ENCODE data around the gene N4BP2L1.
"Not testable (repeated sequence)": the region's sequence is repeated elsewhere in the genome, so short reads cannot be mapped to it uniquely, and the experiment has no call there.

The N4BP2L1 gene

GRCh38 chr13:32383836-32384618 is 43.9 kb downstream of the N4BP2L1 start:
- no peaks in the 10 kb centered on the region for H3K9me3 Mint-ChIP-seq
- H3K27ac Mint-ChIP-seq: no peak overlapping the region
- H3K27me3 Mint-ChIP-seq: no peaks in the 10 kb centered on the region
- ATAC-seq (no peak), DNase-seq (no peak)
- H3K4me3 Mint-ChIP-seq: no peak overlapping the region
- H3K4me1 Mint-ChIP-seq: peaks cover 5% of the 10 kb centered on the region

- ATAC-seq (no peak), DNase-seq (no peak)
- H3K4me3 Mint-ChIP-seq: no peak overlapping the region
- no peaks in the 10 kb centered on the region for H3K9me3 Mint-ChIP-seq
- H3K27ac Mint-ChIP-seq: no peak overlapping the region
- H3K4me1 Mint-ChIP-seq: no peaks in the 10 kb centered on the region
- H3K27me3 Mint-ChIP-seq: no peaks in the 10 kb centered on the region
Observed at GRCh38 chr13:32381539-32381938, 46.4 kb downstream of the N4BP2L1 start.

DNA sequence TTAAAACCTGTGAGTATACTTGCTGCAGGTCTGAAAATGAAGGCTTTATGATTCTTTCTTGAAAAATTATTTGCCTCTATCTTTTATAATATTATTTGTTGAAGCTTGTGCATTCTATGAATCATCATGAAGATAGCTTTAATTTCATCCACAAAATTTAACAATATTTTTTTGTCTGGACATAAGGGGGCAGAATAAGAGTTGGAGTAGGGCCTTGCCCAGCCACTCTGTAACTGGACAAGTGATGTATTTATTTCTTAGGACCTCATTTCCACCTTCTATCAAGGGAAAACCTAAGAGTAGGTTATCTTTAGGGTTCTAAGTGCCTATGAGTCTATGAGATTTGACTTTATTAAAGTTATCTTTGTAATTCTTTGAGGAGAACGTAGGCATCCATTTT is 49.9 kb downstream of the N4BP2L1 start:
- ATAC-seq (no peak), DNase-seq (no peak)
- Mint-ChIP-seq H3K9me3 (peaks cover 4 to 9% of the 10 kb centered on the region in 2 donors), H3K27me3 (no peaks in the 10 kb centered on the region), H3K27ac (no peak overlapping the region), H3K4me1 (no peaks in the 10 kb centered on the region), H3K4me3 (no peak overlapping the region)

DNA sequence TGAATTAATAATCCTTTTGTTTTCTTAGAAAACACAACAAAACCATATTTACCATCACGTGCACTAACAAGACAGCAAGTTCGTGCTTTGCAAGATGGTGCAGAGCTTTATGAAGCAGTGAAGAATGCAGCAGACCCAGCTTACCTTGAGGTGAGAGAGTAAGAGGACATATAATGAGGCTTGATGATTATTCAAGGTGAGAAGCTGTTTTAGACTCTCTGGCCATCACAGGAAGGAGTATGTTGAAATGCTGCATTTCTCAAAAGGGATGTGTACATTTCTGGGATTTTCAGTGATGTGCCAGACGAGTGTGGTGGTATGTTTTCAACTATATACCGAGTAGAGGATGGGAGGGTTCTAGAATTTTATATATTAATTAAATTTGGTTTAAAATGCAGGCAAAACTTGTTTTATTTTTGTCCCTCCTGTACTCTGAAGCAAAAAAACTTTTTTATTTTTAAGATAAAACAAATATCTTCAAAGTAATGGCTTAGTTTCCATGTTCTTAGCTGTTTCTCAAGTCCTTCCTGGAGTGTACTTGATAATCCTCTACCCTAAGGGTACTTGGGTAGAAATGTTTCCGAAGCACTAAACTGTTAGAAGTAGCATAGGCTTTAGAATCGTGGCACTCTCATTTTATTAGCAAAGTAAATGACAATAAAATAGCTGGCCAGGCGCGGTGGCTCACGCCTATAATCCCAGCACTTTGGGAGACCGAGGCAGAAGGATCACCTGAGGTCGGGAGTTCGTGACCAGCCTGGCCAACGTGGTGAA is 51.1 kb downstream of the N4BP2L1 start:
- H3K4me3 Mint-ChIP-seq: no peak overlapping the region
- H3K4me1 Mint-ChIP-seq: no peaks in the 10 kb centered on the region
- ATAC-seq: no peak
- DNase-seq: no peak
- peaks cover 4 to 14% of the 10 kb centered on the region in 2 donors for H3K9me3 Mint-ChIP-seq
- H3K27ac Mint-ChIP-seq: no peak overlapping the region
- H3K27me3 Mint-ChIP-seq: no peaks in the 10 kb centered on the region

GRCh38 chr13:32370805-32371204 is 57.1 kb downstream of the N4BP2L1 start:
- ATAC-seq (no peak), DNase-seq (no peak)
- Mint-ChIP-seq H3K27ac (no peak overlapping the region), H3K9me3 (peaks cover 4 to 14% of the 10 kb centered on the region in 2 donors), H3K4me3 (no peak overlapping the region), H3K4me1 (no peaks in the 10 kb centered on the region), H3K27me3 (no peaks in the 10 kb centered on the region)

DNA sequence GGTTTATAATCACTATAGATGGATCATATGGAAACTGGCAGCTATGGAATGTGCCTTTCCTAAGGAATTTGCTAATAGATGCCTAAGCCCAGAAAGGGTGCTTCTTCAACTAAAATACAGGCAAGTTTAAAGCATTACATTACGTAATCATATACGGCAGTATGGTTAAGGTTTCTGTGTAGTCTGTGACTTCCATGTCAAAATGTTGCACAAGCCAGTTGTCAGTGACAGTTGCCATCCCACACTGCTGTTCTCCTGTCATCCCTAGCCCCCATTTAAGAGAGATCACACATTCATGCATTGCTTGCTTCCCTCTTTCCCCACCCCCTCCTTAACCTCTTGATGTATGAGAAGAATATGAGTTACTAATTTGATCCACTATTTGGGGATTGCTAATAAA is 65.4 kb downstream of the N4BP2L1 start:
- Mint-ChIP-seq H3K9me3 (no peaks in the 10 kb centered on the region), H3K4me1 (no peaks in the 10 kb centered on the region), H3K4me3 (no peak overlapping the region), H3K27ac (no peak overlapping the region), H3K27me3 (no peaks in the 10 kb centered on the region)
- DNase-seq: no peak
- ATAC-seq: no peak

GRCh38 chr13:32355935-32356334 is 72.0 kb downstream of the N4BP2L1 start:
- H3K4me1 Mint-ChIP-seq, DNase-seq, H3K27ac Mint-ChIP-seq, H3K27me3 Mint-ChIP-seq, ATAC-seq, H3K4me3 Mint-ChIP-seq, H3K9me3 Mint-ChIP-seq: not testable (repeated sequence)

GRCh38 chr13:32354040-32354439 is 73.9 kb downstream of the N4BP2L1 start:
- H3K4me1 Mint-ChIP-seq: peaks cover 10% of the 10 kb centered on the region
- no peak for ATAC-seq
- no peak overlapping the region for H3K27ac Mint-ChIP-seq
- no peaks in the 10 kb centered on the region for H3K9me3 Mint-ChIP-seq
- no peak for DNase-seq
- no peak overlapping the region for H3K4me3 Mint-ChIP-seq
- H3K27me3 Mint-ChIP-seq: no peaks in the 10 kb centered on the region

- Mint-ChIP-seq H3K27ac (peak overlapping the region in 1 of 2 donors; percentile 85), H3K4me1 (peaks cover 12% of the 10 kb centered on the region)
- not testable (repeated sequence) for H3K27me3 Mint-ChIP-seq, H3K4me3 Mint-ChIP-seq, H3K9me3 Mint-ChIP-seq
- ATAC-seq (peak; percentile 55), DNase-seq (peak in 1 of 2 donors; percentile 23)
Observed at GRCh38 chr13:32350839-32351441, 77.0 kb downstream of the N4BP2L1 start.

Measured in stimulated activated naive CD8-positive, alpha-beta T cell treated with anti-CD3 and anti-CD28 coated beads, Interleukin-15, amount 100 ng/mL, for 72 hours (primary cell).